Ectodermal cell (in vitro differentiated cells): ENCODE data around the gene ZNF831.
A peak's percentile ranks its signal among the peaks of the same experiment; 100 is the strongest.

Experiments used
- H3K27ac ChIP-seq: 2 replicates; pipeline ENCODE4 v1.7.0; 2013; ENCODE audit warnings: mild to moderate bottlenecking, low read depth, low read length; ENCODE audit not compliant: insufficient read depth, poor library complexity, severe bottlenecking
- H3K27me3 ChIP-seq: 2 replicates; pipeline ENCODE4 v1.7.0; 2013; ENCODE audit warnings: mild to moderate bottlenecking, low read length; ENCODE audit not compliant: insufficient read depth, control insufficient read depth, poor library complexity, severe bottlenecking
- H3K36me3 ChIP-seq: one replicate; pipeline ENCODE4 v1.7.0; 2013; ENCODE audit warnings: low read length; ENCODE audit not compliant: control insufficient read depth, insufficient read depth
- H3K4me1 ChIP-seq: one replicate; pipeline ENCODE4 v1.7.0; 2013; ENCODE audit warnings: low read length; ENCODE audit not compliant: control insufficient read depth, insufficient read depth
- H3K4me3 ChIP-seq: 2 replicates; pipeline ENCODE4 v1.7.0; 2013; ENCODE audit warnings: low read depth, low read length, control low read depth; ENCODE audit not compliant: insufficient read depth
- H3K9me3 ChIP-seq: 2 replicates; pipeline ENCODE4 v1.7.0; 2013; ENCODE audit warnings: mild to moderate bottlenecking, low read length, moderate library complexity; ENCODE audit not compliant: control insufficient read depth
- WGBS, 2 experiments: methylation state at CpG; one replicate each; pipeline ENCODE4 v1.1.7; 2013; ENCODE audit warnings: missing lambda C conversion rate in 2 of 2; 5-methylcytosine and 5-hydroxymethylcytosine counted together

The ZNF831 gene

GRCh38 chr20:59223182-59223601 is 59.6 kb downstream of the ZNF831 start:
- Histone ChIP-seq H3K36me3 (no peaks in the 10 kb centered on the region), H3K27me3 (peaks cover 29% of the 10 kb centered on the region), H3K27ac (no peak overlapping the region), H3K4me3 (peak overlapping the region; percentile 34), H3K9me3 (no peaks in the 10 kb centered on the region), H3K4me1 (peaks cover 23% of the 10 kb centered on the region)
- 46 to 48% methylated on average over 20 to 21 of the region's 21 CpGs for WGBS, 2 experiments

GRCh38 chr20:59223750-59224149 is 60.1 kb downstream of the ZNF831 start:
- Histone ChIP-seq H3K27me3 (peaks cover 29% of the 10 kb centered on the region), H3K36me3 (no peaks in the 10 kb centered on the region), H3K27ac (no peak overlapping the region), H3K4me1 (peaks cover 20% of the 10 kb centered on the region), H3K9me3 (no peaks in the 10 kb centered on the region), H3K4me3 (no peak overlapping the region)
- WGBS, 2 experiments = 90 to 91% methylated on average over 12 of the region's 12 CpGs

- Histone ChIP-seq H3K27ac (no peak overlapping the region), H3K9me3 (no peaks in the 10 kb centered on the region), H3K27me3 (peaks cover 29% of the 10 kb centered on the region), H3K4me3 (no peak overlapping the region), H3K4me1 (peaks cover 18% of the 10 kb centered on the region), H3K36me3 (no peaks in the 10 kb centered on the region)
- WGBS, 2 experiments = 92 to 97% methylated on average over 8 of the region's 8 CpGs
Observed at GRCh38 chr20:59224236-59224635, 60.6 kb downstream of the ZNF831 start.

- no peaks in the 10 kb centered on the region for H3K36me3 ChIP-seq
- 80 to 96% methylated on average over 1 of the region's 1 CpG for WGBS, 2 experiments
- H3K4me1 ChIP-seq = no peaks in the 10 kb centered on the region
- no peaks in the 10 kb centered on the region for H3K27me3 ChIP-seq
- no peak overlapping the region for H3K4me3 ChIP-seq
- no peaks in the 10 kb centered on the region for H3K9me3 ChIP-seq
- H3K27ac ChIP-seq = no peak overlapping the region
Observed at GRCh38 chr20:59230385-59230784, 66.8 kb downstream of the ZNF831 start.

- no peak overlapping the region for H3K4me3 ChIP-seq
- no peak overlapping the region for H3K27ac ChIP-seq
- WGBS, 2 experiments = 89 to 90% methylated on average over 8 of the region's 8 CpGs
- no peaks in the 10 kb centered on the region for H3K9me3 ChIP-seq
- no peaks in the 10 kb centered on the region for H3K4me1 ChIP-seq
- H3K36me3 ChIP-seq = no peaks in the 10 kb centered on the region
- no peaks in the 10 kb centered on the region for H3K27me3 ChIP-seq
Observed at GRCh38 chr20:59231124-59231804, 67.6 kb downstream of the ZNF831 start.

GRCh38 chr20:59232618-59233017 is 69.0 kb downstream of the ZNF831 start:
- Histone ChIP-seq H3K4me1 (no peaks in the 10 kb centered on the region), H3K36me3 (no peaks in the 10 kb centered on the region), H3K27me3 (no peaks in the 10 kb centered on the region), H3K4me3 (no peak overlapping the region), H3K27ac (no peak overlapping the region), H3K9me3 (no peaks in the 10 kb centered on the region)
- WGBS, 2 experiments = 85 to 89% methylated on average over 3 of the region's 3 CpGs

GRCh38 chr20:59235226-59235625 is 71.6 kb downstream of the ZNF831 start:
- Histone ChIP-seq H3K27ac (no peak overlapping the region), H3K9me3 (no peaks in the 10 kb centered on the region), H3K36me3 (no peaks in the 10 kb centered on the region), H3K4me1 (no peaks in the 10 kb centered on the region), H3K27me3 (no peaks in the 10 kb centered on the region), H3K4me3 (no peak overlapping the region)
- 90 to 91% methylated on average over 5 of the region's 5 CpGs for WGBS, 2 experiments

GRCh38 chr20:59240006-59240405 is 76.4 kb downstream of the ZNF831 start:
- Histone ChIP-seq H3K4me1 (no peaks in the 10 kb centered on the region), H3K9me3 (no peaks in the 10 kb centered on the region), H3K27me3 (no peaks in the 10 kb centered on the region), H3K36me3 (no peaks in the 10 kb centered on the region), H3K27ac (no peak overlapping the region), H3K4me3 (no peak overlapping the region)
- 78 to 83% methylated on average over 3 of the region's 4 CpGs for WGBS, 2 experiments

- Histone ChIP-seq H3K36me3 (no peaks in the 10 kb centered on the region), H3K4me1 (no peaks in the 10 kb centered on the region), H3K4me3 (no peak overlapping the region), H3K9me3 (no peaks in the 10 kb centered on the region), H3K27me3 (no peaks in the 10 kb centered on the region), H3K27ac (no peak overlapping the region)
- 93 to 96% methylated on average over 8 to 9 of the region's 10 CpGs for WGBS, 2 experiments
Observed at GRCh38 chr20:59242714-59243626, 79.3 kb downstream of the ZNF831 start.

GRCh38 chr20:59246691-59247400 is 83.2 kb downstream of the ZNF831 start:
- Histone ChIP-seq H3K4me3 (no peak overlapping the region), H3K4me1 (no peaks in the 10 kb centered on the region), H3K27ac (no peak overlapping the region), H3K9me3 (no peaks in the 10 kb centered on the region), H3K27me3 (no peaks in the 10 kb centered on the region), H3K36me3 (no peaks in the 10 kb centered on the region)
- WGBS, 2 experiments = 91 to 92% methylated on average over 5 to 7 of the region's 8 CpGs
